GM19468 (cell line): ENCODE results near the gene HMCN1.

Experiments used
- ATAC-seq: cut with Tn5 transposase; IDR thresholded peaks from one replicate; pipeline ENCODE4 v1.9.1; 2021; ENCODE audit warnings: mild to moderate bottlenecking, moderate library complexity, moderate number of reproducible peaks; ENCODE audit not compliant: unreplicated experiment; ENCODE audit errors: extremely low read depth

Gene HMCN1

GRCh38 chr1:185795181-185795580 lies 61.0 kb downstream of the HMCN1 start:
- ATAC-seq: no peak

- no peak for ATAC-seq
Observed at GRCh38 chr1:185798505-185798904, 64.3 kb downstream of the HMCN1 start.

- ATAC-seq: no peak
Observed at GRCh38 chr1:185803241-185803640, 69.0 kb downstream of the HMCN1 start.

GRCh38 chr1:185804206-185804605 lies 70.0 kb downstream of the HMCN1 start:
- ATAC-seq: no peak

GRCh38 chr1:185804608-185805007 lies 70.4 kb downstream of the HMCN1 start:
- no peak for ATAC-seq

GRCh38 chr1:185807275-185807674 lies 73.1 kb downstream of the HMCN1 start:
- ATAC-seq: no peak

GRCh38 chr1:185808631-185809030 lies 74.4 kb downstream of the HMCN1 start:
- ATAC-seq: no peak

- no peak for ATAC-seq
Observed at GRCh38 chr1:185811073-185811709, 77.0 kb downstream of the HMCN1 start.

- no peak for ATAC-seq
Observed at GRCh38 chr1:185812934-185813333, 78.7 kb downstream of the HMCN1 start.

GRCh38 chr1:185813401-185813979 lies 79.3 kb downstream of the HMCN1 start:
- ATAC-seq: no peak

GRCh38 chr1:185816460-185816859 lies 82.3 kb downstream of the HMCN1 start:
- ATAC-seq: no peak

GRCh38 chr1:185819798-185820197 lies 85.6 kb downstream of the HMCN1 start:
- ATAC-seq: no peak

GRCh38 chr1:185821612-185822385 lies 87.6 kb downstream of the HMCN1 start:
- no peak for ATAC-seq

GRCh38 chr1:185823467-185823866 lies 89.3 kb downstream of the HMCN1 start:
- no peak for ATAC-seq

GRCh38 chr1:185824106-185824505 lies 89.9 kb downstream of the HMCN1 start:
- no peak for ATAC-seq

- no peak for ATAC-seq
Observed at GRCh38 chr1:185825556-185825955, 91.4 kb downstream of the HMCN1 start.

GRCh38 chr1:185834371-185834905 lies 100.2 kb downstream of the HMCN1 start:
- ATAC-seq: no peak

- ATAC-seq: no peak
Observed at GRCh38 chr1:185835191-185835590, 101.0 kb downstream of the HMCN1 start.

- no peak for ATAC-seq
Observed at GRCh38 chr1:185837711-185838110, 103.5 kb downstream of the HMCN1 start.

GRCh38 chr1:185838111-185838510 lies 103.9 kb downstream of the HMCN1 start:
- no peak for ATAC-seq

GRCh38 chr1:185840880-185841279 lies 106.7 kb downstream of the HMCN1 start:
- ATAC-seq: no peak
